Naive thymus-derived CD8-positive, alpha-beta T cell (primary cell): ENCODE results near the gene KRT2. TPM values are rescaled to one million over a fixed set of nuclear protein-coding genes. Genes with fewer than 3 reads are reported as not detected.

Experiments used
- ATAC-seq, 2 donors: fragments of 150-1000 bp; cut with Tn5 transposase in 1 of 2; sonication (Bioruptor Pico), chemical (Tn5 transposase) in 1 of 2; 1 replicate in 1 of 2; 2 replicates in 1 of 2; pipeline ENCODE4 v1.10.0; 2021; ENCODE audit warnings: mild to moderate bottlenecking in 2 of 2, moderate library complexity in 2 of 2
- POLR2A ChIA-PET: fragments of 350-600 bp; sonication (Branson Sonifier 250); formaldehyde crosslinking; loops from one replicate; lab custom pipeline; 2021; ENCODE audit warnings: antibody characterized with exemption; lab: Charles Lee
- DNase-seq, 10 donors: peaks; one replicate each; pipeline versions ENCODE4 v3.0.0 to v3.0.0-alpha.2; 2020 to 2022
- H3K27ac Mint-ChIP-seq, 10 donors: one replicate each; pipeline ENCODE4 v1.8.0; 2020 to 2022; ENCODE audit warnings: mild to moderate bottlenecking in 10 of 10, mixed read lengths in 10 of 10, moderate library complexity in 4 of 10, inconsistent platforms in 1 of 10
- H3K27me3 Mint-ChIP-seq, 5 donors: one replicate each; pipeline ENCODE4 v1.8.0; 2021 to 2022; ENCODE audit warnings: mixed read lengths in 5 of 5
- H3K36me3 Mint-ChIP-seq, 3 donors: one replicate each; pipeline ENCODE4 v1.8.0; 2020 to 2022; ENCODE audit warnings: mixed read lengths in 3 of 3, mild to moderate bottlenecking in 2 of 3, inconsistent platforms in 1 of 3
- H3K4me1 Mint-ChIP-seq, 4 donors: one replicate each; pipeline ENCODE4 v1.8.0; 2021 to 2022; ENCODE audit warnings: mixed read lengths in 4 of 4
- H3K4me3 Mint-ChIP-seq, 10 donors: one replicate each; pipeline ENCODE4 v1.8.0; 2020 to 2022; ENCODE audit warnings: mild to moderate bottlenecking in 10 of 10, mixed read lengths in 10 of 10, moderate library complexity in 6 of 10, inconsistent platforms in 1 of 10
- H3K9me3 Mint-ChIP-seq, 9 donors: one replicate each; pipeline ENCODE4 v1.8.0; 2020 to 2022; ENCODE audit warnings: mixed read lengths in 9 of 9, mild to moderate bottlenecking in 3 of 9, inconsistent platforms in 1 of 9, moderate library complexity in 1 of 9
- polyA plus RNA-seq, 3 donors: library from polyadenylated mRNA; unstranded; fragments of 300-500 nt; fragmentation: Illumina TruSeq; gene quantifications; one replicate each; pipeline ENCODE4 v1.2.3, GENCODE V29; 2021
- total RNA-seq, 8 experiments: library from RNA in 2 of 8; stranded (reverse) in 2 of 8; gene quantifications; one replicate each; pipeline ENCODE4 v1.2.3 and lab custom pipeline; 2021 to 2026

Gene KRT2
- total and polyA plus RNA-seq, 5 experiments from 2014 or later, result 0.62 to 3.4 (median 1.1) TPM

GRCh38 chr12:52662093-52662917 is 10.3 kb upstream of the KRT2 start:
- ATAC-seq (no peak), DNase-seq (no peak)
- POLR2A ChIA-PET, result interaction anchor here (1.3 kb wide), 1 partner anchor 25 kb away, joined by 3 read pairs; no protein-coding TSS in a partner anchor
- Mint-ChIP-seq H3K9me3 (no peaks in the 10 kb centered on the region), H3K27me3 (no peaks in the 10 kb centered on the region), H3K36me3 (no peaks in the 10 kb centered on the region), H3K4me1 (peaks cover 9 to 17% (median 10%) of the 10 kb centered on the region in 4 donors), H3K4me3 (no peak overlapping the region), H3K27ac (peak overlapping the region in 5 of 10 donors; percentile 20 to 83 (median 36))

GRCh38 chr12:52661668-52662067 is 9.7 kb upstream of the KRT2 start:
- H3K27ac Mint-ChIP-seq, result peak overlapping the region in 1 of 10 donors; percentile 22
- DNase-seq (no peak), ATAC-seq (no peak)
- no peaks in the 10 kb centered on the region for H3K27me3 Mint-ChIP-seq
- no peaks in the 10 kb centered on the region for H3K9me3 Mint-ChIP-seq
- H3K4me3 Mint-ChIP-seq, result no peak overlapping the region
- POLR2A ChIA-PET, result no interaction called here
- no peaks in the 10 kb centered on the region for H3K36me3 Mint-ChIP-seq
- H3K4me1 Mint-ChIP-seq, result peaks cover 9 to 19% (median 12%) of the 10 kb centered on the region in 4 donors

GRCh38 chr12:52660934-52661499 is 9.0 kb upstream of the KRT2 start:
- H3K27me3 Mint-ChIP-seq, result no peaks in the 10 kb centered on the region
- no peak overlapping the region for H3K4me3 Mint-ChIP-seq
- POLR2A ChIA-PET, result interaction anchor here (0.6 kb wide), 2 partner anchors 18 to 662 kb away, joined by 3 read pairs; no protein-coding TSS in a partner anchor
- peaks cover 15 to 23% (median 16%) of the 10 kb centered on the region in 4 donors for H3K4me1 Mint-ChIP-seq
- DNase-seq (no peak), ATAC-seq (no peak)
- H3K36me3 Mint-ChIP-seq, result no peaks in the 10 kb centered on the region
- H3K27ac Mint-ChIP-seq, result no peak overlapping the region
- no peaks in the 10 kb centered on the region for H3K9me3 Mint-ChIP-seq

- DNase-seq (no peak), ATAC-seq (no peak)
- Mint-ChIP-seq H3K27ac (peak overlapping the region in 5 of 10 donors; percentile 50 to 89 (median 70)), H3K36me3 (no peaks in the 10 kb centered on the region), H3K9me3 (no peaks in the 10 kb centered on the region), H3K4me3 (peak overlapping the region in 1 of 10 donors; percentile 38), H3K27me3 (no peaks in the 10 kb centered on the region), H3K4me1 (peaks cover 15 to 26% (median 19%) of the 10 kb centered on the region in 4 donors)
- POLR2A ChIA-PET, result interaction anchor here (1.2 kb wide), 1 partner anchor 11 kb away, joined by 3 read pairs; no protein-coding TSS in a partner anchor
Observed at GRCh38 chr12:52659951-52660350, 7.9 kb upstream of the KRT2 start.

- POLR2A ChIA-PET, result interaction anchor here (1.2 kb wide), 1 partner anchor 10 kb away, joined by 3 read pairs; no protein-coding TSS in a partner anchor
- ATAC-seq (no peak), DNase-seq (no peak)
- Mint-ChIP-seq H3K27ac (peak overlapping the region in 6 of 10 donors; percentile 29 to 89 (median 63)), H3K27me3 (no peaks in the 10 kb centered on the region), H3K9me3 (no peaks in the 10 kb centered on the region), H3K4me3 (peak overlapping the region in 1 of 10 donors; percentile 38), H3K4me1 (peaks cover 17 to 29% (median 21%) of the 10 kb centered on the region in 4 donors), H3K36me3 (no peaks in the 10 kb centered on the region)
Observed at GRCh38 chr12:52659395-52659794, 7.4 kb upstream of the KRT2 start.

GRCh38 chr12:52658196-52658595 is 6.2 kb upstream of the KRT2 start:
- no peaks in the 10 kb centered on the region for H3K36me3 Mint-ChIP-seq
- ATAC-seq (no peak), DNase-seq (no peak)
- H3K27ac Mint-ChIP-seq, result peak overlapping the region in 5 of 10 donors; percentile 3 to 76 (median 60)
- H3K27me3 Mint-ChIP-seq, result no peaks in the 10 kb centered on the region
- peaks cover 17 to 29% (median 26%) of the 10 kb centered on the region in 4 donors for H3K4me1 Mint-ChIP-seq
- no peak overlapping the region for H3K4me3 Mint-ChIP-seq
- POLR2A ChIA-PET, result no interaction called here
- H3K9me3 Mint-ChIP-seq, result no peaks in the 10 kb centered on the region

GRCh38 chr12:52657250-52657902 is 5.4 kb upstream of the KRT2 start:
- Mint-ChIP-seq H3K4me3 (no peak overlapping the region), H3K27ac (peak overlapping the region in 5 of 10 donors; percentile 36 to 76 (median 50)), H3K4me1 (peaks cover 13 to 25% (median 24%) of the 10 kb centered on the region in 4 donors), H3K27me3 (no peaks in the 10 kb centered on the region), H3K9me3 (no peaks in the 10 kb centered on the region), H3K36me3 (no peaks in the 10 kb centered on the region)
- DNase-seq (no peak), ATAC-seq (no peak)
- POLR2A ChIA-PET, result interaction anchor here (1.1 to 2.2 kb wide), 2 partner anchors 10 to 24 kb away, joined by 3 to 7 read pairs; no protein-coding TSS in a partner anchor

- Mint-ChIP-seq H3K27me3 (no peaks in the 10 kb centered on the region), H3K9me3 (no peaks in the 10 kb centered on the region), H3K4me1 (peaks cover 6 to 24% (median 20%) of the 10 kb centered on the region in 4 donors), H3K36me3 (peaks cover 0 to 3% (median 0%) of the 10 kb centered on the region in 3 donors), H3K4me3 (no peak overlapping the region), H3K27ac (peak overlapping the region in 7 of 10 donors; percentile 3 to 95 (median 76))
- DNase-seq, result no peak
- POLR2A ChIA-PET, result interaction anchor here (1.1 to 2.2 kb wide), 3 partner anchors 9 to 43 kb away, joined by 3 to 7 read pairs (median 3); no protein-coding TSS in a partner anchor
- no peak for ATAC-seq
Observed at GRCh38 chr12:52656616-52657015, 4.6 kb upstream of the KRT2 start.

- no peak for DNase-seq
- Mint-ChIP-seq H3K4me1 (peaks cover 6 to 25% (median 20%) of the 10 kb centered on the region in 4 donors), H3K36me3 (peaks cover 0 to 3% (median 0%) of the 10 kb centered on the region in 3 donors), H3K9me3 (no peaks in the 10 kb centered on the region), H3K27me3 (no peaks in the 10 kb centered on the region), H3K4me3 (no peak overlapping the region), H3K27ac (peak overlapping the region in 3 of 10 donors; percentile 41 to 75 (median 57))
- ATAC-seq, result no peak
- POLR2A ChIA-PET, result interaction anchor here (1.3 to 2.2 kb wide), 2 partner anchors 8 to 42 kb away, joined by 3 to 7 read pairs; no protein-coding TSS in a partner anchor
Observed at GRCh38 chr12:52655720-52656124, 3.7 kb upstream of the KRT2 start.

- Mint-ChIP-seq H3K9me3 (no peaks in the 10 kb centered on the region), H3K4me1 (peaks cover 7 to 28% (median 22%) of the 10 kb centered on the region in 4 donors), H3K36me3 (peaks cover 0 to 3% (median 0%) of the 10 kb centered on the region in 3 donors), H3K4me3 (no peak overlapping the region), H3K27ac (peak overlapping the region in 3 of 10 donors; percentile 41 to 57 (median 46)), H3K27me3 (no peaks in the 10 kb centered on the region)
- POLR2A ChIA-PET, result interaction anchor here (0.8 kb wide), 1 partner anchor 22 kb away, joined by 3 read pairs; no protein-coding TSS in a partner anchor
- ATAC-seq (no peak), DNase-seq (no peak)
Observed at GRCh38 chr12:52655251-52655650, 3.2 kb upstream of the KRT2 start.

GRCh38 chr12:52650520-52651081 is 1.4 kb downstream of the KRT2 start:
- ATAC-seq (no peak), DNase-seq (no peak)
- Mint-ChIP-seq H3K4me1 (peaks cover 40 to 66% (median 54%) of the 10 kb centered on the region in 4 donors), H3K9me3 (no peaks in the 10 kb centered on the region), H3K27ac (peak overlapping the region in 4 of 10 donors; percentile 37 to 100 (median 92)), H3K36me3 (peaks cover 0 to 11% (median 0%) of the 10 kb centered on the region in 3 donors), H3K4me3 (no peak overlapping the region), H3K27me3 (no peaks in the 10 kb centered on the region)
- POLR2A ChIA-PET, result interaction anchor here (1.0 kb wide), 1 partner anchor 30 kb away, joined by 3 read pairs; no protein-coding TSS in a partner anchor
